ENCODE measurements around the gene ZYG11B.

ZYG11B gene

GRCh38 chr1:52752484-52752826, 26.2 kb downstream of the ZYG11B start:
- Histone ChIP-seq H3K27ac (ENCODE audit: low read depth, low read length) (no peak overlapping the region), H3K4ac (ENCODE audit: low read depth, low read length) (peak overlapping the region; percentile 36), H3K9me3 (ENCODE audit: insufficient read depth, low read depth, low read length) (no peaks in the 10 kb centered on the region), H3K79me2 (ENCODE audit: control insufficient read depth, insufficient read depth, low read length, poor library complexity) (no peaks in the 10 kb centered on the region), H3K4me1 (ENCODE audit: control insufficient read depth in 1 of 2, insufficient read depth in 2 of 2, low read length in 2 of 2) (no peaks in the 10 kb centered on the region), H4K12ac (ENCODE audit: low read depth, low read length) (no peak overlapping the region), H3K79me1 (ENCODE audit: low read length) (no peaks in the 10 kb centered on the region), H2BK12ac (ENCODE audit: low read length) (no peak overlapping the region), H3K4me3 (ENCODE audit: low read depth, low read length) (no peak overlapping the region), H3K23ac (ENCODE audit: low read length) (no peak overlapping the region), H3K18ac (ENCODE audit: low read length) (no peak overlapping the region), H2BK5ac (ENCODE audit: low read depth, low read length, poor library complexity) (no peak overlapping the region), H2AFZ (ENCODE audit: insufficient read depth, low read length, poor library complexity) (no peak overlapping the region), H4K8ac (ENCODE audit: low read depth, low read length) (no peak overlapping the region), H4K91ac (ENCODE audit: low read depth, low read length) (no peak overlapping the region), H2BK120ac (ENCODE audit: insufficient read depth, low read length, poor library complexity) (no peak overlapping the region), H2AK5ac (ENCODE audit: low read length) (no peak overlapping the region), H3K36me3 (ENCODE audit: control insufficient read depth in 1 of 2, insufficient read depth in 2 of 2, low read length in 2 of 2) (peaks cover 3 to 6% of the 10 kb centered on the region in 2 experiments), H3K9ac (ENCODE audit: low read length) (no peak overlapping the region), H3K14ac (ENCODE audit: low read length) (no peak overlapping the region), H3K27me3 (ENCODE audit: insufficient read depth, low read length) (no peaks in the 10 kb centered on the region), H3K4me2 (ENCODE audit: low read length) (no peak overlapping the region)
- DNase-seq = no peak
- WGBS (ENCODE audit: extremely low coverage, insufficient coverage, insufficient read length) = no CpG with 5 or more reads among the region's 2 CpGs

DNA sequence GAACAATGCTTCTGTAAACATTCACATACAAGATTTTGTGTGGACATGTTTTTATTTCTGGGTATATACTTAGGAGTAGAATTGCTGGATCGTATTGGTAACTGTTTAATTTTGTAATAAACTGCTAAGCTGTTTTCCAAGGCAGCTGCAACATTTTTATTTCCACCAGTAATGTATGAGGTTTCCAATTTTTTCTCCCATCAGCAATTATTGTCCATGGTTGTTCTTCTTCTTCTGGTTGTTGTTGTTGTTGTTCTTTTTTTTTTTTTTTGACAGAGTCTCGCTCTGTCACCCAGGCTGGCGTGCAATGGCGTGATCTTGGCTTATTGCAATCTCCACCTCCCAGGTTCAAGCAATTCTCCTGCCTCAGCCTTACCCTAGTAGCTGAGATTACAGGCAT, 26.9 kb downstream of the ZYG11B start:
- H3K4me1 ChIP-seq (ENCODE audit: control insufficient read depth in 1 of 2, insufficient read depth in 2 of 2, low read length in 2 of 2) = no peaks in the 10 kb centered on the region
- H2BK120ac ChIP-seq (ENCODE audit: insufficient read depth, low read length, poor library complexity) = no peak overlapping the region
- H2BK5ac ChIP-seq (ENCODE audit: low read depth, low read length, poor library complexity) = no peak overlapping the region
- H2AK5ac ChIP-seq (ENCODE audit: low read length) = no peak overlapping the region
- H3K4me3 ChIP-seq (ENCODE audit: low read depth, low read length) = no peak overlapping the region
- no peaks in the 10 kb centered on the region for H3K79me2 ChIP-seq (ENCODE audit: control insufficient read depth, insufficient read depth, low read length, poor library complexity)
- H2BK12ac ChIP-seq (ENCODE audit: low read length) = no peak overlapping the region
- no peak overlapping the region for H3K4ac ChIP-seq (ENCODE audit: low read depth, low read length)
- no peak overlapping the region for H4K8ac ChIP-seq (ENCODE audit: low read depth, low read length)
- H3K14ac ChIP-seq (ENCODE audit: low read length) = no peak overlapping the region
- no peaks in the 10 kb centered on the region for H3K27me3 ChIP-seq (ENCODE audit: insufficient read depth, low read length)
- no peak overlapping the region for H3K9ac ChIP-seq (ENCODE audit: low read length)
- no peaks in the 10 kb centered on the region for H3K9me3 ChIP-seq (ENCODE audit: insufficient read depth, low read depth, low read length)
- no peak overlapping the region for H4K91ac ChIP-seq (ENCODE audit: low read depth, low read length)
- DNase-seq = no peak
- no peak overlapping the region for H3K18ac ChIP-seq (ENCODE audit: low read length)
- no peak overlapping the region for H4K12ac ChIP-seq (ENCODE audit: low read depth, low read length)
- no CpG with 5 or more reads among the region's 4 CpGs for whole genome bisulfite sequencing (ENCODE audit: extremely low coverage, insufficient coverage, insufficient read length)
- no peaks in the 10 kb centered on the region for H3K79me1 ChIP-seq (ENCODE audit: low read length)
- H3K36me3 ChIP-seq (ENCODE audit: control insufficient read depth in 1 of 2, insufficient read depth in 2 of 2, low read length in 2 of 2) = peaks cover 4 to 6% of the 10 kb centered on the region in 2 experiments
- no peak overlapping the region for H3K4me2 ChIP-seq (ENCODE audit: low read length)
- H3K27ac ChIP-seq (ENCODE audit: low read depth, low read length) = no peak overlapping the region
- H2AFZ ChIP-seq (ENCODE audit: insufficient read depth, low read length, poor library complexity) = no peak overlapping the region
- H3K23ac ChIP-seq (ENCODE audit: low read length) = no peak overlapping the region

DNA sequence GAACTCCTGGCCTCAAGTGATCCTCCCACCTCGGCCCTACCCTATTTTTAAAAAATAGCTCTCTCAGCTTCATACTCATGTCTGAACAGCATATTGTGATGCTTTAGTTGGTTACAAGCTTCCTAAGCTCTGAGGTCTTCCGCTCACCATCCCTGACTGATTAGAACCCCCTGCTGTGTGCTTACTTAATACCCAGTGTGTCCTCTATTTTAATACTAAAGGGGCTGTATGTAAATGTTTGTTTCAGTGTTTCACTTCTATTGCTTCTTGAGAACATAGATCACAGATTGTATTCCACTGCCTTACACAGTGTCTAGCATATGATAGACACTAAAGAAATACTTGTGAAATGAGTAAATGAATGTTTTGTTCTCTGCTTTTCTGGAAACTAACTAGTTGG, 29.8 kb downstream of the ZYG11B start:
- no peak overlapping the region for H2BK120ac ChIP-seq (ENCODE audit: insufficient read depth, low read length, poor library complexity)
- no peak overlapping the region for H3K4me2 ChIP-seq (ENCODE audit: low read length)
- H3K79me2 ChIP-seq (ENCODE audit: control insufficient read depth, insufficient read depth, low read length, poor library complexity) = no peaks in the 10 kb centered on the region
- H3K79me1 ChIP-seq (ENCODE audit: low read length) = no peaks in the 10 kb centered on the region
- no peak overlapping the region for H3K14ac ChIP-seq (ENCODE audit: low read length)
- no peak overlapping the region for H3K18ac ChIP-seq (ENCODE audit: low read length)
- no peak overlapping the region for H2BK5ac ChIP-seq (ENCODE audit: low read depth, low read length, poor library complexity)
- no peaks in the 10 kb centered on the region for H3K4me1 ChIP-seq (ENCODE audit: control insufficient read depth in 1 of 2, insufficient read depth in 2 of 2, low read length in 2 of 2)
- no peak overlapping the region for H2AFZ ChIP-seq (ENCODE audit: insufficient read depth, low read length, poor library complexity)
- H4K91ac ChIP-seq (ENCODE audit: low read depth, low read length) = no peak overlapping the region
- no peak overlapping the region for H3K27ac ChIP-seq (ENCODE audit: low read depth, low read length)
- H3K4ac ChIP-seq (ENCODE audit: low read depth, low read length) = no peak overlapping the region
- H4K8ac ChIP-seq (ENCODE audit: low read depth, low read length) = no peak overlapping the region
- peaks cover 4 to 6% of the 10 kb centered on the region in 2 experiments for H3K36me3 ChIP-seq (ENCODE audit: control insufficient read depth in 1 of 2, insufficient read depth in 2 of 2, low read length in 2 of 2)
- H2BK12ac ChIP-seq (ENCODE audit: low read length) = no peak overlapping the region
- no CpG with 5 or more reads among the region's 2 CpGs for WGBS (ENCODE audit: extremely low coverage, insufficient coverage, insufficient read length)
- no peak overlapping the region for H2AK5ac ChIP-seq (ENCODE audit: low read length)
- H3K23ac ChIP-seq (ENCODE audit: low read length) = no peak overlapping the region
- H4K12ac ChIP-seq (ENCODE audit: low read depth, low read length) = no peak overlapping the region
- H3K9me3 ChIP-seq (ENCODE audit: insufficient read depth, low read depth, low read length) = no peaks in the 10 kb centered on the region
- H3K9ac ChIP-seq (ENCODE audit: low read length) = no peak overlapping the region
- no peak overlapping the region for H3K4me3 ChIP-seq (ENCODE audit: low read depth, low read length)
- no peaks in the 10 kb centered on the region for H3K27me3 ChIP-seq (ENCODE audit: insufficient read depth, low read length)
- no peak for DNase-seq

GRCh38 chr1:52759908-52760307, 33.7 kb downstream of the ZYG11B start:
- Histone ChIP-seq H2BK120ac (ENCODE audit: insufficient read depth, low read length, poor library complexity) (no peak overlapping the region), H2AFZ (ENCODE audit: insufficient read depth, low read length, poor library complexity) (no peak overlapping the region), H3K79me2 (ENCODE audit: control insufficient read depth, insufficient read depth, low read length, poor library complexity) (no peaks in the 10 kb centered on the region), H2AK5ac (ENCODE audit: low read length) (no peak overlapping the region), H3K14ac (ENCODE audit: low read length) (no peak overlapping the region), H3K4ac (ENCODE audit: low read depth, low read length) (no peak overlapping the region), H3K4me3 (ENCODE audit: low read depth, low read length) (no peak overlapping the region), H3K18ac (ENCODE audit: low read length) (no peak overlapping the region), H3K9ac (ENCODE audit: low read length) (no peak overlapping the region), H3K4me1 (ENCODE audit: control insufficient read depth in 1 of 2, insufficient read depth in 2 of 2, low read length in 2 of 2) (no peaks in the 10 kb centered on the region), H3K27me3 (ENCODE audit: insufficient read depth, low read length) (no peaks in the 10 kb centered on the region), H3K79me1 (ENCODE audit: low read length) (no peaks in the 10 kb centered on the region), H2BK12ac (ENCODE audit: low read length) (no peak overlapping the region), H3K4me2 (ENCODE audit: low read length) (no peak overlapping the region), H3K27ac (ENCODE audit: low read depth, low read length) (no peak overlapping the region), H3K23ac (ENCODE audit: low read length) (no peak overlapping the region), H4K91ac (ENCODE audit: low read depth, low read length) (peak overlapping the region; percentile 14), H3K9me3 (ENCODE audit: insufficient read depth, low read depth, low read length) (no peaks in the 10 kb centered on the region), H4K12ac (ENCODE audit: low read depth, low read length) (no peak overlapping the region), H4K8ac (ENCODE audit: low read depth, low read length) (no peak overlapping the region), H2BK5ac (ENCODE audit: low read depth, low read length, poor library complexity) (no peak overlapping the region), H3K36me3 (ENCODE audit: control insufficient read depth in 1 of 2, insufficient read depth in 2 of 2, low read length in 2 of 2) (peaks cover 4 to 6% of the 10 kb centered on the region in 2 experiments)
- no CpG with 5 or more reads among the region's 10 CpGs for WGBS (ENCODE audit: extremely low coverage, insufficient coverage, insufficient read length)
- no peak for DNase-seq
